Breast epithelium (tissue), 4 donors: Measurements from ENCODE around the gene DPP9. TPM values are rescaled to one million over a fixed set of nuclear protein-coding genes. Genes with fewer than 3 reads are reported as not detected.
A peak's percentile ranks its signal among the peaks of the same experiment; 100 is the strongest.

ENCODE experiments used
- DNase-seq, 2 donors: peaks; one replicate each; pipeline ENCODE4 v3.0.0-alpha.2; 2019; ENCODE audit warnings: low spot score in 2 of 2
- H3K27ac ChIP-seq, 2 donors: fragments of 200-600 bp; sonication (generic) in 1 of 2; one replicate each; pipeline ENCODE4 v1.5.1; 2016 to 2019; ENCODE audit warnings: mild to moderate bottlenecking in 1 of 2
- H3K27me3 ChIP-seq, 2 donors: fragments of 200-600 bp; sonication (generic) in 1 of 2; one replicate each; pipeline versions ENCODE4 v1.5.1 to v1.6.0; 2017 to 2019; ENCODE audit warnings: control low read depth in 1 of 2, mild to moderate bottlenecking in 1 of 2
- H3K36me3 ChIP-seq: fragments of 200-600 bp; one replicate; pipeline ENCODE4 v1.5.1; 2019
- H3K4me1 ChIP-seq, 2 donors: fragments of 200-600 bp; sonication (generic); one replicate each; pipeline ENCODE4 v1.5.1; 2016 to 2019; ENCODE audit warnings: control low read depth in 1 of 2
- H3K4me3 ChIP-seq, 3 donors: fragments of 200-600 bp; sonication (generic); 1 replicate in 2 of 3; 2 replicates in 1 of 3; pipeline ENCODE4 v1.5.1; 2016 to 2019; ENCODE audit warnings: mild to moderate bottlenecking in 3 of 3, moderate library complexity in 2 of 3
- H3K9me3 ChIP-seq, 2 donors: fragments of 200-600 bp; sonication (generic) in 1 of 2; one replicate each; pipeline ENCODE4 v1.5.1; 2016 to 2019; ENCODE audit warnings: control low read depth in 1 of 2
- POLR2A ChIP-seq: fragments of 450-650 bp; IDR thresholded peaks from one replicate; pipeline ENCODE4 v1.6.1; 2016; ENCODE audit warnings: antibody characterized with exemption, mild to moderate bottlenecking, moderate library complexity
- POLR2AphosphoS5 ChIP-seq, 3 donors: sonication (generic); formaldehyde crosslinking; IDR thresholded peaks; one replicate each; pipeline ENCODE4 v1.6.1; 2017; ENCODE audit warnings: antibody characterized with exemption in 3 of 3
- intact Hi-C: fragments of 100-400 bp; cut with DNase I; formaldehyde crosslinking; loops from one replicate; pipeline ENCODE4 v1.15.1; 2023; ENCODE audit warnings: low total_unique reads
- total RNA-seq, 3 donors: library from RNA; depleted of rRNA; stranded (reverse); fragments of >200 nt; gene quantifications; one replicate each; pipeline ENCODE4 v1.1.0, GENCODE V29; 2016
- TF ChIP-seq, protein P1 (sequence below), 3 donors: fragments of 450-650 bp; IDR thresholded peaks; one replicate each; pipeline ENCODE4 v1.5.1; 2016 to 2017; ENCODE audit warnings: antibody characterized with exemption in 3 of 3, mild to moderate bottlenecking in 3 of 3, moderate library complexity in 3 of 3

DPP9 gene
- total RNA-seq, 3 donors from 2014 or later = 33.6 to 74.1 (median 49.6) TPM

DNA sequence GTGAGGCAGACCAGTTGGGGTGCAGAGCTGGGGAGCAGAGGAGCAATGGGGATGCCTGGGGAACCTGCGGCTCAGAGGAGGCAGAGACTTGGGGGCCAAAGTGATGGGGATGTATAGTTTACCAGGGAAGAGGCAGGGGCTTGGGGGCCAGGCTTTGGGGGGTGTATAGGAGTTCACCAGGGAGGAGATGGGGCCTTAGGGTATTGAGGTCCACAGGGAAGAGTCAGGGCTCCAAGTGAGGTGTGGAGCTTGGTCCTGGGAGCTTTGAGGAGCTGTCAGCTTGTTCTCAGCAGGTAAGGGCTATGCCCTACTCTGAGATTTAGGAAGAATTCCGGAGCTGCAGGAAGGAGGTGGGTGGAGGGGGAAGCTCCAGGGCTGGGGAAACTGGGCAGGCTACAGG, 73.5 kb downstream of the DPP9 start:
- no peaks in the 10 kb centered on the region for H3K4me1 ChIP-seq
- intact Hi-C loops = loop anchor here (10.0 kb wide), 1 partner anchor 265 kb away; no protein-coding TSS in a partner anchor
- no peaks in the 10 kb centered on the region for H3K36me3 ChIP-seq
- no peak overlapping the region for H3K27ac ChIP-seq
- no peak overlapping the region for H3K4me3 ChIP-seq
- no peak for DNase-seq
- no peaks in the 10 kb centered on the region for H3K9me3 ChIP-seq
- TF ChIP-seq, protein P1, sequence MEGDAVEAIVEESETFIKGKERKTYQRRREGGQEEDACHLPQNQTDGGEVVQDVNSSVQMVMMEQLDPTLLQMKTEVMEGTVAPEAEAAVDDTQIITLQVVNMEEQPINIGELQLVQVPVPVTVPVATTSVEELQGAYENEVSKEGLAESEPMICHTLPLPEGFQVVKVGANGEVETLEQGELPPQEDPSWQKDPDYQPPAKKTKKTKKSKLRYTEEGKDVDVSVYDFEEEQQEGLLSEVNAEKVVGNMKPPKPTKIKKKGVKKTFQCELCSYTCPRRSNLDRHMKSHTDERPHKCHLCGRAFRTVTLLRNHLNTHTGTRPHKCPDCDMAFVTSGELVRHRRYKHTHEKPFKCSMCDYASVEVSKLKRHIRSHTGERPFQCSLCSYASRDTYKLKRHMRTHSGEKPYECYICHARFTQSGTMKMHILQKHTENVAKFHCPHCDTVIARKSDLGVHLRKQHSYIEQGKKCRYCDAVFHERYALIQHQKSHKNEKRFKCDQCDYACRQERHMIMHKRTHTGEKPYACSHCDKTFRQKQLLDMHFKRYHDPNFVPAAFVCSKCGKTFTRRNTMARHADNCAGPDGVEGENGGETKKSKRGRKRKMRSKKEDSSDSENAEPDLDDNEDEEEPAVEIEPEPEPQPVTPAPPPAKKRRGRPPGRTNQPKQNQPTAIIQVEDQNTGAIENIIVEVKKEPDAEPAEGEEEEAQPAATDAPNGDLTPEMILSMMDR (IDR thresholded peaks at IDR 0.05) = no peak
- TF ChIP-seq POLR2A = no peak
- TF ChIP-seq POLR2AphosphoS5 (IDR thresholded peaks at IDR 0.05) = no peak
- H3K27me3 ChIP-seq = no peaks in the 10 kb centered on the region

DNA sequence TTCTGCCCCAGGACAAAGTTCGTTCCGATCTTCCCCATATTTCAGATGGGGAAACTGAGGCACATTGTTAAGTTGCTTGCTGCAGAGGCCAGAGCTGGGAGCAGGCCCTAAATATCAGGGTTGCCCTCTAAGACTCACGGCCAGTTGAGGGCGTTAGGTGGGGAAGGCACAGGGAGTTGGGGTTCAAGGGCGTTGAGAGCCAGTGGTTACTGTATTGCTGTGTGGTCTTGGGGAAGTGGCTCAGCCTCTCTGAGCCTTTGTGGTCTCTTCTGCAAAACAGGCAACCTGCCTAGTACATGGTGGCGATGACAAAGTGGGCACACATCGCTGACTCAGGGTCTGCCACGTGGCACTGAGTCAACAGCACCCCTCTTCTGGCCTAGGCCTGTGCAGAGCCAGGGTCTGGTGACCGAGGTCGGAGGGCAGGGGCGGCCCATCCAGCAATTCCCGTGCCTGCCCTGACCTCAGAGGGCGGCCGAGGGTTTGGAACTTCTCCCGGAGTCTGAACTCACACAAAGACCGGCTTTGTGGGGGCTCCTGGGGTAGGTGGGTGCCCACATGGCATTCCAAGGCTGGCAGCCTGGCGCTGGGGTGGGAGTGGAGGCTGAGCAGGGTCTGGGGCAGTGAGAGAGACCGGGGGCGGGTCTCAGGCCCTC, 74.1 kb downstream of the DPP9 start:
- Histone ChIP-seq H3K4me3 (no peak overlapping the region), H3K27me3 (no peaks in the 10 kb centered on the region), H3K4me1 (no peaks in the 10 kb centered on the region), H3K27ac (no peak overlapping the region), H3K36me3 (no peaks in the 10 kb centered on the region), H3K9me3 (no peaks in the 10 kb centered on the region)
- intact Hi-C loops = loop anchor here (10.0 kb wide), 1 partner anchor 265 kb away; no protein-coding TSS in a partner anchor
- no peak for DNase-seq
- TF ChIP-seq, protein P1 (IDR thresholded peaks at IDR 0.05) = no peak
- no peak for TF ChIP-seq POLR2A
- TF ChIP-seq POLR2AphosphoS5 (IDR thresholded peaks at IDR 0.05) = no peak

DNA sequence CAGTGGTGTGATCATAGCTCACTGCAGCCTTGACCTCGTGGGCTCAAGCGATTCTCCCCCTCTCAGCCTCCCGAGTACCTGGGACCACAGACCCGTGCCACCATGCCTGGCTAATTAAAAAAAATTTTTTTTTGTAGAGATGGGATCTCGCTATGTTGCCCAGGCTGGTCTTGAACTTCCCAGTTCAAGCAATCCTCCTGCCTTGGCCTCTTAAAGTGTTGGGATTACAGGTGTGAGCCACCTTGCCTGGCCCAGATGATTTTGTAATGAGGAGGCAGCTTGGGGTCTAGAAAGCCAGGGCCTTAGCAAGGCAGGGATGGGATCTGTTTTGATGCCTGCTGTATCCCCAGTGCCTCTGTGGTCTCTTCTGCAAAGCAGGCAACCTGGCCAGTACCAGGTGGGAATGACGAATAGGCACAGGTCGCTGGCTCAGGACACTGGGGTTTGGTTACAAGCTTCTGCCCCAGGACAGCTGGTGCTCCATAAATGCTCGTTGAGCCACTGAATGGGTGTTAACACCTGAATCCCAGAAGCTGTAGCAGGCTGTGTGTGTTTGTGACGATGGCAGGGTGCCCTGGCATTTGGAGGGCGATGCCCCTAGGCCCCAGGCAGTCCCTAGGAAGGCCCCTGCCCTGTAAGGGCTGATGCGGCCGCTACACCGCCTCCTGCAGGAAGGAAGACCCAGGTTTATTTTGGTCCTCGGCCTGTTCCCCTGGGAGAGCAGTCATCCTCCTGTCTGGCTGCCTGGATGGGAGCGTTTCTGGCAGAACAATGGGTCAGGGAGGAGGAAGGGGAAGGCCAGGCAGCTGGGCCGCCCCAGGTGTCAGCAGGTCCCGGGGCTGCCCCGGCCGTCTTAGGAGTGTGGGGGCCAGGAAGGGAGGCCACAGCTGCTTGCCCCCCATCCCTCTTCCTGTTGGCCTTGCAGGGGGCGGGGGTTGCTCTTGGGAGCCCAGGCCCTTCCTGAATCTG, 75.7 kb downstream of the DPP9 start:
- peak in 1 of 2 donors; percentile 24 for DNase-seq
- TF ChIP-seq POLR2A (no peak), POLR2AphosphoS5 (IDR thresholded peaks at IDR 0.05) (peak in 1 of 3 donors; percentile 61)
- TF ChIP-seq, protein P1 (IDR thresholded peaks at IDR 0.05) = no peak
- H3K4me3 ChIP-seq = no peak overlapping the region
- no peaks in the 10 kb centered on the region for H3K9me3 ChIP-seq
- H3K27me3 ChIP-seq = no peaks in the 10 kb centered on the region
- no peaks in the 10 kb centered on the region for H3K4me1 ChIP-seq
- H3K36me3 ChIP-seq = no peaks in the 10 kb centered on the region
- intact Hi-C loops = no loop called here
- H3K27ac ChIP-seq = peak overlapping the region in 1 of 2 donors; percentile 48

DNA sequence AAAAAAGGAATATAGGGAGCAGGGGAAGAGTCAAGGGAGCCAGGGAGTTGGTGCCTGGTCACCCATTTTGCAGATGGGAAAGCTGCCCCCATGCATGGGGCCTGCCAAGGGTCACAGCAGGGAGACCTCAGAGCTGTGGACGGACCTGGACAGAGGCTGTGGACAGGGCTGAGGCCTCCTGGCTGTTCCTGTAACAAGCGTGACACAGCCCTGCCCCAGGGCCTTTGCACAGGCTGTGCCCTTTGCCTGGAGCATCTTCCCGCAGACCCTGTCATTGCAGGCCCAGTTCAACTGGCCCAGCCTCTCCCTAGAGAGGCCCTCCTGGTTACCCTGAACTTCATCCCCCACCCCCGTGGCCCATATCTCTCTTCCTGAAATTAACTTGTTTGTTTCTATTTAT, 77.9 kb downstream of the DPP9 start:
- Histone ChIP-seq H3K36me3 (no peaks in the 10 kb centered on the region), H3K9me3 (no peaks in the 10 kb centered on the region)
- DNase-seq = no peak

More for the DNA sequence above, 77.9 kb downstream of the DPP9 start:
- no peak for TF ChIP-seq POLR2A
- no peak for TF ChIP-seq POLR2AphosphoS5 (IDR thresholded peaks at IDR 0.05)
- TF ChIP-seq, protein P1 (IDR thresholded peaks at IDR 0.05) = no peak
- no peak overlapping the region for H3K4me3 ChIP-seq
- H3K27me3 ChIP-seq = no peaks in the 10 kb centered on the region
- no peaks in the 10 kb centered on the region for H3K4me1 ChIP-seq
- H3K27ac ChIP-seq = no peak overlapping the region
- intact Hi-C loops = loop anchor here (1.0 kb wide), 1 partner anchor 48 kb away; no protein-coding TSS in a partner anchor
